ENCODE results near the gene VAV2. TPM values are rescaled to one million over a fixed set of nuclear protein-coding genes. Genes with fewer than 3 reads are reported as not detected.

Gene VAV2
- total RNA-seq, 1 donor from 2014 or later: 21.0 TPM

DNA sequence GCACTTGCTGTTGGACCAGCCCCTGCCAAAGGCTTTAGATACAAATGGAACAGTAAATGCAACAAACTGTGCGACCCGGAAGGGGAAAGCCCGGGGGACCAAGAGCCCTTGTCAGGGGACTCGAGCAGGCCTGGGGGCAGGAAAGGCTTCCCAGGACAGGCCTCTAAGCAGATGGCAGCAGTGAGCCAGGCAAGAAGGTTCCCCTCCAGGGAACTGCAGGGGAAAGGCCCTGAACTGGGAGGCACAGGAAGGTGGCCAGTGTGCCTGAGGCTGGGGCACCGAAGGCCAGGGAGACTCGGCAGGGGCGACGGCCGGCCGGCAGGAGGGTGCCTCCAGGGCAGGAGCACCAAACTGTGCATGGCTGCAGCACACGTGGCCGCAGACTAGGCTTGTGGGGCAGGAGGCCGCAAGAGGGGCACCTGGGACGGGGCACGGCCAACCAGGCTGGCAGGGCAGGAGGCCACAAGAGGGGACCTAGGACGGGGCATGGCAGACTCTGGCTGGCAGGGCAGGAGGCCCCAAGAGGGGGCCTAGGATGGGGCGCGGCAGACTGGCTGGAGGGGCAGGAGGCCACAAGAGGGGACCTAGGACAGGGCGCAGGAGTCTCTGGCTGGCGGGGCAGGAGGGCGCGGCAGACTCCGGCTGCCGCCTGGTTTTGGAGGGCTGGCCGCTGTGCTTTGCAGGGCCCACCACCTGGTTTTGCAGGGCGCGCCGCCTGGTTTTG is 10.0 kb downstream of the VAV2 start:
- DNase-seq (ENCODE audit: low read depth, low spot score): no peak

DNA sequence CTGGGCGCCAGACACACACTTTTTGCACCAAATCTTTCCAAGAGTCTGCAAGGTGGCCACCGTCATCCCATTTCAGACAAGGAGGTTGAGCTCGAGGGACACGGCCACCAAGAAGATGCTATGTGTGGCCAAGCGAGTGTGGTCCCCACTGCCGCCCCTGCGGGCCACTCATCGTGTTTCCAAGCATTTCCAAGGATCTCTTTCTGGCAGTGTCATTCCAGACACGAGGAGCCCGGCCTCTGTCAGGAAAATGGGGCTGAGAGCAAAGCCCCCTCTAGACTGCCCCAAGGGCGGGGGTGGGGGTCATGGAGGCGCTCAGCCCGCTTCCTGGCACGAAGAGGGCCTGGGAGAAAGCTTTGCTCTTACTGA is 10.6 kb downstream of the VAV2 start:
- no peak for DNase-seq (ENCODE audit: low read depth, low spot score)

DNA sequence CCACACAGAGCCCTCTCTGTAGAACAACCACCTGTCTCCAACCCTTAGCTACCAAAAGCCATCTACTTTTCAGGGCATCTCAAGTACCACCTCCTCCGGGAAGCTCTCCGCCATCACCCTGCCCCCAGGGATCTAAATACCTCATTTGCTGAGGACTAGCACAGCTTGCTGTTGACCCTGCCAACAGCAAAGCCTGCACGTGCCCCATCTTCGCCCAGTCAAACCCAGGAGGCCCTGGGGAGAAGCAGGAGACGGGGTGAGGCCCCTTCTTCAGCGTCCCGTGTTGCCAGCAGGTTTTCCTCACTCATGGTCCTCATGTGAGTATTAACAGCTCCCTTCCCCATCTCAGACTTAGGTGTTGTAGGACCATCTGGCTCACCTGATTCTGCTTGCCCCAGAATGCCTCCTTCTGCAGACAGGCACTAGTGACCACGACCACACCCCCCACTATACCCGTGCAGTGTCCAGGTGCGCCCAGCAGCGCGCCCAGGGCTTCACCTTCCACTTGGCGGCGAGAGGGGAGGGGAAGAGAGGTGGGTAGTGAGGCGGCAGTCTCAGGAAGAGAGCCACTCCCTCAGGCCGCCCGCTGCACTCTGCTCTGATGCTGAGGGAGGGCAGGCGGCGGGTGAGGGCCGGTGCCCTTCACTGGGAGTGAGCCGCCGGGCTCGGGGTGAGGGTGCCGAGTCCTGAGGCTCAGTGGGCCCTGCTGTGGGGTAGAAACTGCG is 11.1 kb downstream of the VAV2 start:
- no peak for DNase-seq (ENCODE audit: low read depth, low spot score)

DNA sequence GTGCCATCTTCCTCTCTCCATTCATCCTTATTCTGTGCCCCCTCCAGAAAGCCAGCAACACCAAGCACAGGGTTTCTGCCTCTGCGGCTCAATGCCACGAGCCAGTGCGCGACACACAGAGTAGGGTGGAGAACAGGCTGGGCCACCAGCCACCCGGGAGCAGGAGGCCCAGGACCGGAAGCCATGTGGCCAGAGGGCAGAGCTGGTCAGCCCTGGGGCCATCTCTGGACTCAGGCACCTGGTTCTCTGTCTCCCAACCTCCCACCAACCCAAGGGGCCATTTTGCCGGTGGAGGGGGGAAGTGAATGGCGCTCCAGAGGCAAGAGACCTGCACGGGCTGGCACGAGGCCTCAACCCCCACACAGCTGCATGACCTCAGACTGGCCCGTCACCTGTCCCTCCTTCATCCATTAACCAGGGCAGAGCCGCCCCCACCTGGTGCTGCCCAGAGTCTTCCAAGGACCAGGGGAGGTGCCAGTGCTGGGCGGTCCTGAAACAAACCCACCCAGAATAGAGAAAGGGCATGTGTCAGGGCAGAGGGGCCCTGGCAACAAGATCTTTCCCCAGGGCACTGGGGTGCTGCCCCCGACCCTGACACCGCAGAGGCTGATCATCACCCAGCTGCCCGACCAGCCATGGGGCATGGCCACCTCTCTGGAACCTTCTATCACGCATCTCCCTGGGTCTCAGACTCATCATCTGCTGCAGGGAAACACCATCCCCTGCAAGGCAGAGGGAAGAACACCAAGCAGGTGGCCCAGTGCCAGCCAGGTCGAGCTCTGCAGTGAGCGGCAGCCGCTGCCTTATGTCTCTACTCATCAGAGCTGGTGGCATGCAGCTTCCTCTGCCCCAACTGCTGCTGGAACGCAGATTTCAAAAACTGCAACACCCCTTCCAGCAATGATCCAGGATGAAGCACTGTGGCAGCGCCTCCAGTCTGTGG is 11.9 kb downstream of the VAV2 start:
- DNase-seq (ENCODE audit: low read depth, low spot score): no peak

DNA sequence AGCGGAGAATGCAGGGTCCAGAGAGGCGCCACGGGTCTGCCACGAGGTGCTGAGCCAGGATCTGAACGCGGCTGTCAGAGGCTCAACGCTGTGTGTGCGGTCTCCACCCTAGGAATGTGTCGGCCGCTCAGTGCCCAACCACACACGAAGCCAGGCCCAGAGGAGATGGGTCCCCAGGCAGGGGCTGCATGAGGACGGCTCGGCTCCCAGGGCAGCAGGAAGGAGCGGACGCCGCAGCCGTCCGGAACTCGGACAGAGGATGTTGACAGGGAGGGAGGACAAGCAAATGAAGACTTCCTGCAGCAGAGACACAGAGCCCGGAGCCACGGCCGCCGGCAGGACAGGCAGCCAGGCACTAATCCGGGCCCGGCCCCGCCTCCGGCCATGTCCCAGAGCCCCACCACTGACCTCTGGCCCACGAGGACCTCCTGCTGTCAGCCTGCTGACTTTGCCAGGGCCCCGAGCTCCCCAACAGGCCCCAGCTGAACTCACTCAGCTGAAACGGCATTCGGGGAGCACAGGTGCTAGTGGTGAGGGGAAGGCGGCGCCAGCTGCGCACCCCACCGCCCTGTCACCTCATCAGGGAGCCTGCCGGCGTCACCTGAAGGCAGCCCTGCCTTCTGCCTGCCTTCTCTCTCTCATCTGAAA is 12.7 kb downstream of the VAV2 start:
- DNase-seq (ENCODE audit: low read depth, low spot score): no peak

DNA sequence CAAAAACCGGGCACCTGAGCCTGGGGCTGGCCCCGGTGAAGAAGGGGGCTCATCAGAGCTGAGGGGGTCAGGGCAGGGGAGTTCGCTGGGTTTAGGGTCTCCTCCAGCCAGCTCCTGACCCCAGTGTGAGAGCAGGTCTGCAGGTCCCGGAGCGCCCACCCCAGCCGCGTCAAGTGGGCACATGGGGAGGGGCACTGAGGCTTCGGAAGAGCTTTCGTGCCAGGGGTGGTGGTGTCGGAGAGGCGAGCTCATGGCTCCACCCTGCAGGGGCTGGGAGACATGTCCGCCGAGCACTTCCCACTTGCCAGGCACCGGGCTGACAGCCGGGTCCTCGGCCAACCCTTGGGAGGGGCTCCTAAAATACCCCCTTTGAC is 13.2 kb downstream of the VAV2 start:
- no peak for DNase-seq (ENCODE audit: low read depth, low spot score)

DNA sequence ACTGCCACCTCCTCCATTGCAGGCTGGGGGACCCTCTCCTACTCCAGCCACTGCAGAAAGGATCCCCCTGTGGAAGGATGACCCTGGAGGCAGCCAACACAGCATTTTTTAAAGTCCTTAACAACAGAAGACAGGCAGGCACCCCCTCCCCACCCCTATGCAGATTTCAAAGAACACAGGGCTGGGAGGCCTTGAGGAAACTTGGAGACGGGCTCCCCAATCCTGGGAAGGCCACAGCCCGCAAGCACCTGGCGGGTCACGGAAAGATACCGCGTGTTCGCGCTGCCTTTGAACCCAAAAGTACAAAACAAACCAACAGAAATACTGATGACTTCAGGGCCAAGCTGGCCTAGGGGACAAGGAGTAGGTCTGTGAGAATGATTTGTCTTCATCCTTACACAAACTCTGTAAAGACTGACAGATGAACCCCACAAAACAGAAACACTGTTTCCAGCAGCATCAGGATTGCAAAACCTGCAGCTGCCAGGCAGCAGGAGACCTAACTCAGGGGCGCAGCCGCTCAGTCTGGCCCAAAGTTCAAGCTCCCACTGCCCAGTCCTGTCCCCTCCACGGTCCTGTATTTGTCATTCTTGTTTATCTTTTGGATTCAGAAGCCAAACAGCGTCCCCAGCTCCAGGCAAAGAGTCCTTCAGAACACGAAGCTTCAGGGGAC is 13.8 kb downstream of the VAV2 start:
- no peak for DNase-seq (ENCODE audit: low read depth, low spot score)

DNA sequence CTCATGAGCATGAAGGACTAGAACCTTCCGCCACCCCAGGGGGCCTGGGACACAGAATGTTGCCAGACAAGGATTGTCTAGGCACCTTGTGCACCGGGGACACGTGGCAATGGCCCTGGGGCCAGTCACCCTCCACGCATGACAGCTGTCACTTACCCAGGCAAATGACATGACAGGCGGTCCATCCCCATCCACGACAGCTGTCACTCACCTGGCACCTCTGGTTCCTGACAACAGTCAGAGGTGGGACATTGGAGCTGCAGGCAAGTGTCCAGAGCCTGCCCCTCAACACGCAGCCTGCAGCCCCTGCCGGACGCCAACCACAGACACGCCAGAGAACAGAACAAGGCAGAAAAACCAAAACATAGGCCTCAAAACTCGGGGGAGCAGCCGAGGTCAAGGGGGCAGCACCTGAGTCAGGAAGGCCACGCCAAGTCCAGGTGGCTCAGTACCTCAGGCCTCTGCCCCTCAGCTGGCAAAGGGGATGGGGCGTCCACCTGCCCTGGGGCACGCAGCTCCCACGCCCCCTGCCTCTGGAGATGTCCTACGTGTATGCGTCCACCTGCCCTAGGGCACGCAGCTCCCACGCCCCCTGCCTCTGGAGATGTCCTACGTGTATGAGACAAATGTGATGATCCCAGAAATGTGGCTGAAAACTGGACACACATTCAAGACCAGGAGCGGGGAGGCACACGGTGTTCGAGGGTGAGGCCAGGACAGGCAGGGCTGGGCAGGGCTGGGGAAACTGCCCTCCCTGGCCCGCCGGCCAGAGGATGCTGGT is 14.5 kb downstream of the VAV2 start:
- no peak for DNase-seq (ENCODE audit: low read depth, low spot score)

DNA sequence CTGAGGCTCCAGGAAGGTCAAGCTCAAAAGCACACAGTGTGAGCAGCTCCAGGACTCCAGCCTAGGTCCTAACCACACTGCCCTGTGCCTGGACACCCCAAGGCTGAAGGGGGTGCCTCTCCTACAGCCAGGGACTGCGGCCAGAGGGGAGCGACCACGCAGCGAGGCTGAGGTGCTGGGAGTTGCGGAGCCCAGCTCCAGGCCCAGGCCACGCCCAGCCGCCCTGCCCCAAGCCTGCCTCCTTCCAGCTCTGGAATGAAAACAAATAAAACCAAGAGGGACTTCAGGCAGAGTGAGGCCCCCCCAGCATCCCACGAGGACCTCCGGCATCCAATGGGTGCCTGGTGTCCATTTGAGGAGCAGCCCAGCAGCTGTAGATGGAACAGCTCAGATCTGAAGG is 15.2 kb downstream of the VAV2 start:
- DNase-seq (ENCODE audit: low read depth, low spot score): no peak

DNA sequence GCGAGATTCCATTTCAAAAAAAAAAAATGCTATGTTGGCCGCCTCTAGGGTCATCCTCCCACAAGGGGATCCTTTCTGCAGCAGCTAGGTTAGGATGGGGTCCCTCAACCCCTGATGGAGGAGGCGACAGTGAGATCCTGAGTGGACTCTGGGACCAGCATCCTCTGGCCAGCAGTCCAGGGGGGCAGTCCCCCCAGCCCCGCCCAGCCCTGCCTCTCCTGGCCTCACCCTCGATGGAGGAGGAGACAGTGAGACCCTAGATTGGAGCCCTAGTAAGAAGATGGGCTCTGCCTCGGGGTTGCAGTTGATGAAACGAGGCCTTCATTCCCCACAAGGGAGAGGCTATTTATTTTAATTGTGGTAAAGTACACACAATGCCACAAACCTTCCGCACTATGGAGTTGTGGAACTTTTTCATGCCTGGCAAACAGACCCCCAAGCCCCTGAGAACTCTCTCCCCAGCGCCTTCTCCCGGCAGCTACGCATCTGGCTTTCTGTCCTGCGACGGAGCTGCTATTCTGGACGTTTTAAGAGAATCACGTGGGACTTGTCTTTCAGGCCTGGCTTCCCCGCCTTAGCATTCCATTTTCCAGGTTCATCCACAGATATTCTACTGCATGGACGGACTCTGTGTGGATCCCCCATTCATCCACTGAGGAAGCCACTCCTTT is 15.8 kb downstream of the VAV2 start:
- DNase-seq (ENCODE audit: low read depth, low spot score): no peak

DNA sequence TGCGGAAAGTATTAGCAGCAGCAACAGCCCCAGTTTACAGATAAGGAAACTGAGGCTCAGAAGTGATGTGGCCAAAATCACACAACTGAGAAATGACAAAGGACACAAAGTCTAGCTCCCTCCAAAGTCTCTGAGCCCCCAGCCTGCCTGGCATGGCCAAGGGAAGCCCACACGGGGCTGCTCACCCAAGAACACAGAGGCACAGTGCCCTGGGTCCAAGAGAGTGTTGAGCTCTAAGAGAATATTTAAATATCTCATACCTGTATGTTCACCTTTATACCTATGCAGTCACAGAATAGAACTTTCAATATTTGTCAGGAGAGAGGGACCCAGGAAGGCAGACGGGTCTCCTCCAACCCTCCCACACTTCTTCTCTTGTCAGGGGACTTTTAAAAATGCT is 16.6 kb downstream of the VAV2 start:
- DNase-seq (ENCODE audit: low read depth, low spot score): no peak

DNA sequence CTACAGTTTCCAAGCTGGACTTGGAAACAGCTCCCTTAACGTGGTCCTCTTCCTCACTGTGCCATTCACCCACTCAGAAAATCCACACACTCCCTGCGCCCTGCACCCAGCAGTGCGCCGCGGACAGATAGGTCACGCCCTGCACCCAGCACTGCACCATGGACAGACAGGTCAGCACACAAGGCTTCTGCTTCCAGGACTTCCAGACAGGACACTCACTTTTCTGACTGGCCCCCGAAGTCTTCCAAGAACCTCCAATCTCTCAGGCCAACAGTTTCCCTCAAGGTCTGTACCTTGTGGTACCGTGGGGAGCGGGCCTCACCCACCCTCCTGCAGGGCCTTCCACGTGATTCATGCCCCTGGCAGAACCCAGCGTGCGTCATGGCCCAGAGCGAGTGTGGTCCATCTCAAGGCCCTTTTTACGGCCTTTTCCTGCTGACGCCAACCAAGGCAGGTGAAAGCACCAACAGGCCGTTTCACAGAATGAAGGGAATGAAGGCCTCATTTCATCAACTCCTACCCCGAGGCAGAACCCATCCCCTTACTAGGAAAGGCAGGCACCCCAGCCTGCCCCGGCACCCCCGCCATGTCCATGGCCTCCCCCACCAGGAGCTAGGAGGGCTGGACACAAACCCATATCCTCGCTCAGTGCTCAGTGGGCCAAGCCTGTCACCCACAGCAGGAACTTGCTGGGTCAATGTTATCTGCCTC is 17.3 kb downstream of the VAV2 start:
- no peak for DNase-seq (ENCODE audit: low read depth, low spot score)

DNA sequence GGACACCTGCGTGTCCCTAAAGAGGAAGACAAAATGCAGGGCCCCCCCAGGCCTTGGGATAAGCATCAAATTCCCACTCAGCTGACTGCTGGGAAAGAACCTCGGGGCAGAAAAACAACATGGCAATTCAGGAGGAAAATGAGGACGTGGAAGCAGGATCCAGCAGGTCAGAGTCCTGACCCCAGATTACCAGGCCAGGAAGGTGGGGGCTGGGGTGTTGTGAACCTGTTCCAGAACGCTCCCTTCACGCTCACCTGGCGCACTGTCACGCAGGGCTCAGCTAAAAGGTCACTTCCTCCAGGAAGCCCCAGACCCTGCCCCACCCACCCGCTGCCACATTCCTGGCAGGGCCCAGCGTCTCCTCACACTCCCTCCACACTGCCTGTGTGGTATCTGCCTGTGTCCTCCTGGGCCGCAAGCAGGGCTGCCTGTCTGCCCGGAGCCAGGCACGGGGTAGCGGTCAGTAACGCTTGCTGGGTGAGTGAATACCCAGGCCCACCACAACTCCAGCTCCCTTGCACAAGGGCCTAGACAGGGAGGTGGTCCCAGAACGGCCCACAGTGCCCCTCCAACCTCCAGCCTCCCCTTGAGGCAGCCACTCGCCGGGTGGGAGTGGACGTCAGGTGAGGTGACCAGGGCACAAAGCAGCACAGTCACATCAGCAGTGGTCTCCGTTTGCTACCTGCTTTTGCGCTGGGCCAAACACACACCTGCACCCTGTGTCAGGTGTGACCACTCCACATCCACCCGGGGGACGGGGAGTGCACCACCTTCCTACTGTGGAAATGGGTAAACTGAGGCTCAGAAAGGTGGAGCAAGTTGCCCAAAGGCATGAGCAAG is 18.1 kb downstream of the VAV2 start:
- DNase-seq (ENCODE audit: low read depth, low spot score): no peak

DNA sequence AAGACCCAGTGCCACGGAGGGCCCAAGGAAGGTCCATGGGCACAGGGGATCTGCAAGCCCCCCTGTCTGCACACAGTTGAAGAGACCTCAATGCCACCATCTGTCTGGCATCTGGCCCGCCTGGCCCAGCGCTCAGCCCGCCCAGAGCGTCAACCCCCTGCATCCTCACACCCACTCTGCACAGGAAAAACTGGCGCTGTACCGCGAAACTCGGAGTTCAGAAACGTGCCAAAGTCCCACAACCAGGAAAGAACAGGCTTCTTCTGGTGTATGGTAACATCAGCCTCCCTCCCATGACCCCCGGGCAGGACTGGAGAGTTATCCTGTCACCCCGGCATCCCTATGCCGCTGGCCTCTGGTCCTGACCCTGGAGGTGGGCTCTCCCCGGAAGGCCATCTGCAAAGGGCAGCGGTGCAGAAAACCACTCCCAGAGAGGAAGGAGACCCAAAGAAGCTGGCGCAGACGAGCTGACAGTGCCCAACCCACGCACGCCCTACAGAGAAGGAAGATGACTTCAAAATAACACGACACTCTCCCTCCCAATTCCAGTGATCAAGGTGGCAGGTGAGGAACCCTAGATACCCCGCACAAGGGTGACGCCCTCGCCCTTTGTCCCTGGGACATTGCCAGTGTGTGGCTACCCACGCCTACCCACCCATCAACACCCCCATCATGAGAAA is 18.9 kb downstream of the VAV2 start:
- no peak for DNase-seq (ENCODE audit: low read depth, low spot score)

DNA sequence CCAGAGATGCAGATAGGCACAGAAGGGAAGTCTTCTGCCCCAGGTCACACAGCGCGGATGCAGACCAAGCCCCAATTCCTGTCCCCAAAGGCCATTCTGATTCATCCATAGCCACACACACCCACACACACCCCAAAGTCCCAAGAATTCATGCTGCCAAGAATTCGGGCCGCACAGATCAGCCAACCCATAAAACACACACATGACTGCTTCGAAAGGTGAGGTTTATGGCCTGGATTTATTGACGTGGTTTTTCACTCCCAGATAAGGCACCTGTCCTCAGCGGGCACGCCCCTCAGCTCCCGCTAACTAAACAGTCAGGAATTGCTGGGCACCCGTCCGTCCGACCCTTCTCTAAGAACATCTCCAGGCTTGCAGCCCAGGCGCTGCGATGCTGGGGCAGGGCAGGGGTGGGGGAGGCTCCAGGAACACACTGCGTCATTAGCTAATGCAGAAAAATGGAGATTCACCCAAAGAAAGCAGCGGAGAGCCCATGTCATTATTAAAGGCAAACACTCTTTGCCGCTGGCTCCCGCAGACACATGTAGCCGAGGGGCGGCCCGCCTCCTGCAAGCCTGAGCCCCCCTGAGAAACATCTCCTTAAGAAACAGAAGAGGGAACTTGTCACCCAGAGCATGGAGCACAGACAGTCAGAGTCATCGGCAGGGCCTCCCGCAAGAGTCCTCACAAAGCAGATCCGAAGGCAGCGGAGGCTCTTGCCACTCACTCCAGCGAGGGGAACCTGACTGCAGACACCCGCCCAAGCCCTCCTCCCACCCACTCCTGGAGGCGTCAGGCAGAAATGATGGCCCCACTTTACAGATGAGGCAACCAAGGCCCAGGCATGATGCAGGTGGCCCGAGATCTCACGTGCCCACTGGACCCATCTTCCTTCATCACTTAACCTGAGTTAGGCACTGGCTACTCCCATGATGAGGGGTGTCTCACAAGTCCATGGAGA is 19.9 kb downstream of the VAV2 start:
- no peak for DNase-seq (ENCODE audit: low read depth, low spot score)

DNA sequence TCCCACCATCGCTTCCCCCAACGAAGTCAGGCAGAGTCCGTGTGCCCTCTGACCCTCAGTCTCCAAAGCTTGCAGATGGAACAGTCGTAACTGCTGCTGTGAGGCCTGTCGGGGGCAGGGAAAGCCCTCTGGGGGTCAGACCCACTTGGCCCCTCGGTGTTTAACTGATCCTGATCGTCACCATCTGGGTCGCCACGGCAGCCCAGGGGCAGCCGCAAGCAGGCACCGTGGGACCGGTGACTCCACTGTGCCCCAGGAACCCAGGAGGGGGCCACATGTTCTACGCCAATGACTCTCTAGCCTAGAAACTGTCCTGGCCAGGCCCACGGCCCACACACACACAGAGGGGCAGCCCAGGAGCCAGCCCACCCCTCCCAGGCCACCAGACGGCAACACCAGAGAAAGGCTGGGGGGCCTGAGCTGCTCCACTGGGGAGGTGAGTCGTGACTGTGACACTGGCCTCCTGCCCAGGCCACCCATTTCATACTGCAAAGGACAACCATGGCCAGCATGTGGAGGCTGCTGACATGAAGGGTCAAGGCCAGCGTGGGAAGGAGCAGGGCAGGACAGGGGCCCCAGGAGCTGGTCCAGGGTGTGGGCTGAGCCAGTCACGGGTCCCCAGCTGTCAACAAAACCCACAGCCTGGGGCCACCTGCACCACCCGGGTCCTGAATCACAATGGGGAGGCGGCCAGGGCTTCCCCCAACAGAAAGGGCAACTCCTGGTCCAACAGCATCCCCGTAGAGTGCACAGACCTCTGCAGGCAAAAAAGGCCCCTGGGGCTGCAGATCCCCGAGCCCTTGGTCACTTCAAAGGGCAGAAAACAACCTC is 20.8 kb downstream of the VAV2 start:
- no peak for DNase-seq (ENCODE audit: low read depth, low spot score)

Data from pulmonary artery endothelial cell (primary cell).